ENCODE data around the gene KIFBP.

The KIFBP gene, protein sequence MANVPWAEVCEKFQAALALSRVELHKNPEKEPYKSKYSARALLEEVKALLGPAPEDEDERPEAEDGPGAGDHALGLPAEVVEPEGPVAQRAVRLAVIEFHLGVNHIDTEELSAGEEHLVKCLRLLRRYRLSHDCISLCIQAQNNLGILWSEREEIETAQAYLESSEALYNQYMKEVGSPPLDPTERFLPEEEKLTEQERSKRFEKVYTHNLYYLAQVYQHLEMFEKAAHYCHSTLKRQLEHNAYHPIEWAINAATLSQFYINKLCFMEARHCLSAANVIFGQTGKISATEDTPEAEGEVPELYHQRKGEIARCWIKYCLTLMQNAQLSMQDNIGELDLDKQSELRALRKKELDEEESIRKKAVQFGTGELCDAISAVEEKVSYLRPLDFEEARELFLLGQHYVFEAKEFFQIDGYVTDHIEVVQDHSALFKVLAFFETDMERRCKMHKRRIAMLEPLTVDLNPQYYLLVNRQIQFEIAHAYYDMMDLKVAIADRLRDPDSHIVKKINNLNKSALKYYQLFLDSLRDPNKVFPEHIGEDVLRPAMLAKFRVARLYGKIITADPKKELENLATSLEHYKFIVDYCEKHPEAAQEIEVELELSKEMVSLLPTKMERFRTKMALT

GRCh38 chr10:68988530-68989316, at the start of gene KIFBP:
TSS of gene KIFBP (plus strand) at chr10:68988803. CDS start at chr10:68988833, 30 bp downstream.
- TF ChIP-seq, protein P1, sequence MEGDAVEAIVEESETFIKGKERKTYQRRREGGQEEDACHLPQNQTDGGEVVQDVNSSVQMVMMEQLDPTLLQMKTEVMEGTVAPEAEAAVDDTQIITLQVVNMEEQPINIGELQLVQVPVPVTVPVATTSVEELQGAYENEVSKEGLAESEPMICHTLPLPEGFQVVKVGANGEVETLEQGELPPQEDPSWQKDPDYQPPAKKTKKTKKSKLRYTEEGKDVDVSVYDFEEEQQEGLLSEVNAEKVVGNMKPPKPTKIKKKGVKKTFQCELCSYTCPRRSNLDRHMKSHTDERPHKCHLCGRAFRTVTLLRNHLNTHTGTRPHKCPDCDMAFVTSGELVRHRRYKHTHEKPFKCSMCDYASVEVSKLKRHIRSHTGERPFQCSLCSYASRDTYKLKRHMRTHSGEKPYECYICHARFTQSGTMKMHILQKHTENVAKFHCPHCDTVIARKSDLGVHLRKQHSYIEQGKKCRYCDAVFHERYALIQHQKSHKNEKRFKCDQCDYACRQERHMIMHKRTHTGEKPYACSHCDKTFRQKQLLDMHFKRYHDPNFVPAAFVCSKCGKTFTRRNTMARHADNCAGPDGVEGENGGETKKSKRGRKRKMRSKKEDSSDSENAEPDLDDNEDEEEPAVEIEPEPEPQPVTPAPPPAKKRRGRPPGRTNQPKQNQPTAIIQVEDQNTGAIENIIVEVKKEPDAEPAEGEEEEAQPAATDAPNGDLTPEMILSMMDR (IDR thresholded peaks at IDR 0.05), result peak; percentile 57

- TF ChIP-seq, protein P1 (IDR thresholded peaks at IDR 0.05), result no peak
Measured at GRCh38 chr10:68938884-68939283, 49.7 kb upstream of the KIFBP start.

- TF ChIP-seq, protein P1 (IDR thresholded peaks at IDR 0.05), result no peak
Measured at GRCh38 chr10:68950598-68950997, 38.0 kb upstream of the KIFBP start.

GRCh38 chr10:68954904-68955303, 33.7 kb upstream of the KIFBP start:
- TF ChIP-seq, protein P1 (IDR thresholded peaks at IDR 0.05), result no peak

GRCh38 chr10:68955355-68955831, 33.2 kb upstream of the KIFBP start:
- TF ChIP-seq, protein P1 (IDR thresholded peaks at IDR 0.05), result no peak

- TF ChIP-seq, protein P1 (IDR thresholded peaks at IDR 0.05), result peak; percentile 65
Measured at GRCh38 chr10:68955832-68956532, 32.6 kb upstream of the KIFBP start, which contains the start of gene DDX21. TSS of gene DDX21 (plus strand) at chr10:68956170. CDS start at chr10:68956226, 56 bp downstream.

DNA sequence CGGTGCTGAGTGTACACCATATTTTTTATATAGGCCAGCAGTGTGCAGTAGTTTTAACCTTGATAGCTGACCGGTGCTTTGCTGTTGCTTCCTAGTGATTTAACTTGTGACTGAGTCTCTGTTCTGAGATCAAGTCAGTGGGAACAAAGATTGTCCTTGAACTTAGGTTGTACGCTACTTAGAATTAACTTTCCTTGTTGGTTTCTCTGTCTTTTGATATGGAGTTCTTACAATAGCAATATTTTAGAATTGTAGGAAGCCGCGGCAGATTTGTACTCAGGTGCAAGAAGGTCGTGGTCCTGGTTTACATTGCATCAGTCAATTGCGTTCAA, 31.4 kb upstream of the KIFBP start:
- TF ChIP-seq, protein P1 (IDR thresholded peaks at IDR 0.05), result no peak
